WTC11 (cell line): ENCODE data around the gene TMX4.

Experiments
- NFE2L1 ChIP-seq: sonication (generic); formaldehyde crosslinking; IDR thresholded peaks from 2 replicates; pipeline ENCODE4 v1.8.1; 2023; ENCODE audit warnings: missing genetic modification reagents
- NR3C1 ChIP-seq: sonication (generic); formaldehyde crosslinking; conservative IDR thresholded peaks from 2 replicates; pipeline ENCODE4 v1.8.1; 2023; ENCODE audit warnings: low read depth, mild to moderate bottlenecking, missing genetic modification reagents
- SMAD3 ChIP-seq: sonication (generic); formaldehyde crosslinking; IDR thresholded peaks from 2 replicates; pipeline ENCODE4 v1.8.0; 2022; ENCODE audit warnings: missing genetic modification reagents, mild to moderate bottlenecking, borderline replicate concordance
- TCF7 ChIP-seq: sonication (generic); formaldehyde crosslinking; IDR thresholded peaks from 2 replicates; pipeline ENCODE4 v1.8.0; 2022; ENCODE audit warnings: mild to moderate bottlenecking, low read depth, missing genetic modification reagents, moderate library complexity
- TF ChIP-seq, protein P1 (sequence below): fragments of 200-600 bp; IDR thresholded peaks from 2 replicates; pipeline ENCODE4 v1.8.0; 2022; ENCODE audit warnings: antibody characterized with exemption
- TF ChIP-seq, protein P2 (sequence below): sonication (generic); formaldehyde crosslinking; conservative IDR thresholded peaks from 2 replicates; pipeline ENCODE4 v1.8.1; 2022; ENCODE audit warnings: mild to moderate bottlenecking, missing genetic modification reagents
- TF ChIP-seq, protein P3 (sequence below): sonication (generic); formaldehyde crosslinking; IDR thresholded peaks from 2 replicates; pipeline ENCODE4 v1.8.1; 2022; ENCODE audit warnings: low read depth, missing genetic modification reagents, borderline replicate concordance

DNA sequence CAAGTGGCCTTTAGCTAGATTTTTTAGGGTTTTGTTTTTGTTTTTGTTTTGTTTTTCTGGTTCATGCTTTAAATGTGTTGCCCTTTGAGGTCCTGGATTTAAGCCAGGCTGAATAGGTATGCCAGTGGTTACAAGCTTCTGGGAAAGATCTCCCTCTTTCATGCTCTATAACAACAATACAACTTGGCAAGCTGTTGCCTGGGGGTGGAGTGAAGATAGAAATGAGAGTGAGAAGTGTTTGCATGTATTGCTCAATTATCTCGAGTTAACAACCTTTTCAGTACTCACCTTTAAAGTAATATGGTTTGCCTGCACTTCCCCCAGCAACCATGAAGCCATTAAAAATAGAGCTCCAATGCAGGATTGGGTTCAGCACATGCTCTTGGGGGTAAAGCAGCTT lies 60.1 kb downstream of the TMX4 start:
- TF ChIP-seq, protein P1, sequence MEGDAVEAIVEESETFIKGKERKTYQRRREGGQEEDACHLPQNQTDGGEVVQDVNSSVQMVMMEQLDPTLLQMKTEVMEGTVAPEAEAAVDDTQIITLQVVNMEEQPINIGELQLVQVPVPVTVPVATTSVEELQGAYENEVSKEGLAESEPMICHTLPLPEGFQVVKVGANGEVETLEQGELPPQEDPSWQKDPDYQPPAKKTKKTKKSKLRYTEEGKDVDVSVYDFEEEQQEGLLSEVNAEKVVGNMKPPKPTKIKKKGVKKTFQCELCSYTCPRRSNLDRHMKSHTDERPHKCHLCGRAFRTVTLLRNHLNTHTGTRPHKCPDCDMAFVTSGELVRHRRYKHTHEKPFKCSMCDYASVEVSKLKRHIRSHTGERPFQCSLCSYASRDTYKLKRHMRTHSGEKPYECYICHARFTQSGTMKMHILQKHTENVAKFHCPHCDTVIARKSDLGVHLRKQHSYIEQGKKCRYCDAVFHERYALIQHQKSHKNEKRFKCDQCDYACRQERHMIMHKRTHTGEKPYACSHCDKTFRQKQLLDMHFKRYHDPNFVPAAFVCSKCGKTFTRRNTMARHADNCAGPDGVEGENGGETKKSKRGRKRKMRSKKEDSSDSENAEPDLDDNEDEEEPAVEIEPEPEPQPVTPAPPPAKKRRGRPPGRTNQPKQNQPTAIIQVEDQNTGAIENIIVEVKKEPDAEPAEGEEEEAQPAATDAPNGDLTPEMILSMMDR = no peak
- TF ChIP-seq SMAD3 (CRISPR knock-in tag) (no peak), NR3C1 (CRISPR knock-in tag) (no peak), TCF7 (CRISPR knock-in tag) (no peak), NFE2L1 (no peak)
- TF ChIP-seq, protein P2, sequence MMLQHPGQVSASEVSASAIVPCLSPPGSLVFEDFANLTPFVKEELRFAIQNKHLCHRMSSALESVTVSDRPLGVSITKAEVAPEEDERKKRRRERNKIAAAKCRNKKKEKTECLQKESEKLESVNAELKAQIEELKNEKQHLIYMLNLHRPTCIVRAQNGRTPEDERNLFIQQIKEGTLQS (CRISPR knock-in tag) = no peak
- TF ChIP-seq, protein P3, sequence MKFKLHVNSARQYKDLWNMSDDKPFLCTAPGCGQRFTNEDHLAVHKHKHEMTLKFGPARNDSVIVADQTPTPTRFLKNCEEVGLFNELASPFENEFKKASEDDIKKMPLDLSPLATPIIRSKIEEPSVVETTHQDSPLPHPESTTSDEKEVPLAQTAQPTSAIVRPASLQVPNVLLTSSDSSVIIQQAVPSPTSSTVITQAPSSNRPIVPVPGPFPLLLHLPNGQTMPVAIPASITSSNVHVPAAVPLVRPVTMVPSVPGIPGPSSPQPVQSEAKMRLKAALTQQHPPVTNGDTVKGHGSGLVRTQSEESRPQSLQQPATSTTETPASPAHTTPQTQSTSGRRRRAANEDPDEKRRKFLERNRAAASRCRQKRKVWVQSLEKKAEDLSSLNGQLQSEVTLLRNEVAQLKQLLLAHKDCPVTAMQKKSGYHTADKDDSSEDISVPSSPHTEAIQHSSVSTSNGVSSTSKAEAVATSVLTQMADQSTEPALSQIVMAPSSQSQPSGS (CRISPR knock-in tag) = no peak
